WTC11 (cell line): ENCODE measurements around the gene CDCA5.

Experiments used
- CBFB ChIP-seq: sonication (generic); formaldehyde crosslinking; IDR thresholded peaks from 2 replicates; pipeline ENCODE4 v1.8.1; 2022; ENCODE audit warnings: mild to moderate bottlenecking, low read depth, missing genetic modification reagents
- CTCF ChIP-seq: fragments of 200-600 bp; IDR thresholded peaks from 2 replicates; pipeline ENCODE4 v1.8.0; 2022; ENCODE audit warnings: antibody characterized with exemption
- ETV6 ChIP-seq: sonication (generic); formaldehyde crosslinking; IDR thresholded peaks from 2 replicates; pipeline ENCODE4 v1.8.1; 2022; ENCODE audit warnings: mild to moderate bottlenecking, missing genetic modification reagents
- KAT7 ChIP-seq: sonication (generic); formaldehyde crosslinking; IDR thresholded peaks from 2 replicates; pipeline ENCODE4 v1.8.1; 2023; ENCODE audit warnings: missing genetic modification reagents, mild to moderate bottlenecking, borderline replicate concordance
- NR2C2 ChIP-seq: sonication (generic); formaldehyde crosslinking; IDR thresholded peaks from 2 replicates; pipeline ENCODE4 v1.8.0; 2022; ENCODE audit warnings: mild to moderate bottlenecking, missing genetic modification reagents
- SMAD4 ChIP-seq: sonication (generic); formaldehyde crosslinking; IDR thresholded peaks from 2 replicates; pipeline ENCODE4 v1.8.0; 2022; ENCODE audit warnings: mild to moderate bottlenecking, missing genetic modification reagents
- ZBTB21 ChIP-seq: sonication (generic); formaldehyde crosslinking; IDR thresholded peaks from 2 replicates; pipeline ENCODE4 v1.8.1; 2023; ENCODE audit warnings: mild to moderate bottlenecking, missing genetic modification reagents, borderline replicate concordance
- ZNF121 ChIP-seq: sonication (generic); formaldehyde crosslinking; IDR thresholded peaks from 2 replicates; pipeline ENCODE4 v1.8.0; 2023; ENCODE audit warnings: missing genetic modification reagents
- ZNF138 ChIP-seq: sonication (generic); formaldehyde crosslinking; conservative IDR thresholded peaks from 2 replicates; pipeline ENCODE4 v1.8.1; 2022; ENCODE audit warnings: mild to moderate bottlenecking, moderate library complexity, missing genetic modification reagents
- TF ChIP-seq, protein P1 (sequence below): fragments of 250-450 bp; sonication (Bioruptor Pico); IDR thresholded peaks from 2 replicates; pipeline ENCODE4 v1.8.0; 2021; ENCODE audit warnings: mild to moderate bottlenecking
- TF ChIP-seq, protein P2 (sequence below): sonication (generic); formaldehyde crosslinking; conservative IDR thresholded peaks from 2 replicates; pipeline ENCODE4 v1.8.1; 2022; ENCODE audit warnings: mild to moderate bottlenecking, missing genetic modification reagents
- TF ChIP-seq, protein P3 (sequence below): sonication (generic); formaldehyde crosslinking; IDR thresholded peaks from 2 replicates; pipeline ENCODE4 v1.8.1; 2022; ENCODE audit warnings: mild to moderate bottlenecking, moderate library complexity, missing genetic modification reagents
- TF ChIP-seq, protein P4 (sequence below): sonication (generic); formaldehyde crosslinking; IDR thresholded peaks from 2 replicates; pipeline ENCODE4 v1.8.1; 2023; ENCODE audit warnings: mild to moderate bottlenecking, missing genetic modification reagents, moderate library complexity

DNA sequence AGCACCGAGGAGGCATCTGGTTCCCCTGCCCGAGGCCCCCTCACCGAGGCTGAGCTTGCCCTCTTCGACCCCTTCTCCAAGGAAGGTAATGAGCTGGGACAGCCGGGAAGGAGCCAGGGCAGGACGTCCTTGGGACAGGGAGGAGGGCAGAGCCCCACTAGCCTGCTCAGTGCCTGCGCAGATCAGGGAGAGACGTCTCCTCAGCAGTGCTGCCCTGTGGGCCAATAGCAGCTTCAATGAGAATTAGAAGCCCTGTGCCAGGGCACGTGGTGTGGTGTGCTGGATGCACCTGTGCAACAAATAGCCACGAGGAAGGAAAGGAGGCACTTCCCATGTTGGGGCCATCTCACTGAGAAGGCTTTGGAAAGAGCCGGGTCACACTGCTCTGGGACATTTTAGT is 48.3 kb downstream of the CDCA5 start:
- TF ChIP-seq ETV6 (CRISPR knock-in tag) (no peak), CBFB (CRISPR knock-in tag) (no peak), ZNF121 (CRISPR knock-in tag) (no peak), CTCF (no peak), NR2C2 (CRISPR knock-in tag) (no peak), ZNF138 (CRISPR knock-in tag) (no peak), ZBTB21 (CRISPR knock-in tag) (no peak), SMAD4 (CRISPR knock-in tag) (no peak), KAT7 (CRISPR knock-in tag) (no peak)
- TF ChIP-seq, protein P1, sequence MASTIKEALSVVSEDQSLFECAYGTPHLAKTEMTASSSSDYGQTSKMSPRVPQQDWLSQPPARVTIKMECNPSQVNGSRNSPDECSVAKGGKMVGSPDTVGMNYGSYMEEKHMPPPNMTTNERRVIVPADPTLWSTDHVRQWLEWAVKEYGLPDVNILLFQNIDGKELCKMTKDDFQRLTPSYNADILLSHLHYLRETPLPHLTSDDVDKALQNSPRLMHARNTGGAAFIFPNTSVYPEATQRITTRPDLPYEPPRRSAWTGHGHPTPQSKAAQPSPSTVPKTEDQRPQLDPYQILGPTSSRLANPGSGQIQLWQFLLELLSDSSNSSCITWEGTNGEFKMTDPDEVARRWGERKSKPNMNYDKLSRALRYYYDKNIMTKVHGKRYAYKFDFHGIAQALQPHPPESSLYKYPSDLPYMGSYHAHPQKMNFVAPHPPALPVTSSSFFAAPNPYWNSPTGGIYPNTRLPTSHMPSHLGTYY, result no peak
- TF ChIP-seq, protein P2, sequence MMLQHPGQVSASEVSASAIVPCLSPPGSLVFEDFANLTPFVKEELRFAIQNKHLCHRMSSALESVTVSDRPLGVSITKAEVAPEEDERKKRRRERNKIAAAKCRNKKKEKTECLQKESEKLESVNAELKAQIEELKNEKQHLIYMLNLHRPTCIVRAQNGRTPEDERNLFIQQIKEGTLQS (CRISPR knock-in tag), result no peak
- TF ChIP-seq, protein P3, sequence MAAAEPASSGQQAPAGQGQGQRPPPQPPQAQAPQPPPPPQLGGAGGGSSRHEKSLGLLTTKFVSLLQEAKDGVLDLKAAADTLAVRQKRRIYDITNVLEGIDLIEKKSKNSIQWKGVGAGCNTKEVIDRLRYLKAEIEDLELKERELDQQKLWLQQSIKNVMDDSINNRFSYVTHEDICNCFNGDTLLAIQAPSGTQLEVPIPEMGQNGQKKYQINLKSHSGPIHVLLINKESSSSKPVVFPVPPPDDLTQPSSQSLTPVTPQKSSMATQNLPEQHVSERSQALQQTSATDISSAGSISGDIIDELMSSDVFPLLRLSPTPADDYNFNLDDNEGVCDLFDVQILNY (CRISPR knock-in tag), result no peak
- TF ChIP-seq, protein P4, sequence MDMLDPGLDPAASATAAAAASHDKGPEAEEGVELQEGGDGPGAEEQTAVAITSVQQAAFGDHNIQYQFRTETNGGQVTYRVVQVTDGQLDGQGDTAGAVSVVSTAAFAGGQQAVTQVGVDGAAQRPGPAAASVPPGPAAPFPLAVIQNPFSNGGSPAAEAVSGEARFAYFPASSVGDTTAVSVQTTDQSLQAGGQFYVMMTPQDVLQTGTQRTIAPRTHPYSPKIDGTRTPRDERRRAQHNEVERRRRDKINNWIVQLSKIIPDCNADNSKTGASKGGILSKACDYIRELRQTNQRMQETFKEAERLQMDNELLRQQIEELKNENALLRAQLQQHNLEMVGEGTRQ (CRISPR knock-in tag), result no peak
